HFF-Myc (cell line): ENCODE data around the gene MARS1.

Experiments used
- DNase-seq: peaks from one replicate; pipeline ENCODE4 v3.0.0-alpha.2; 2011; ENCODE audit warnings: low read depth; ENCODE audit errors: extremely low read depth
- H3K4me3 ChIP-seq: replicated peaks from 2 replicates; pipeline ENCODE4 v1.5.1; 2011; ENCODE audit warnings: low read depth, mild to moderate bottlenecking, control low read depth, low read length
- TF ChIP-seq, protein P1 (sequence below): IDR thresholded peaks from 2 replicates; pipeline ENCODE4 v1.5.1; 2012; ENCODE audit warnings: mild to moderate bottlenecking, low read depth, low read length, control low read depth; ENCODE audit errors: missing control alignments

Gene MARS1

DNA sequence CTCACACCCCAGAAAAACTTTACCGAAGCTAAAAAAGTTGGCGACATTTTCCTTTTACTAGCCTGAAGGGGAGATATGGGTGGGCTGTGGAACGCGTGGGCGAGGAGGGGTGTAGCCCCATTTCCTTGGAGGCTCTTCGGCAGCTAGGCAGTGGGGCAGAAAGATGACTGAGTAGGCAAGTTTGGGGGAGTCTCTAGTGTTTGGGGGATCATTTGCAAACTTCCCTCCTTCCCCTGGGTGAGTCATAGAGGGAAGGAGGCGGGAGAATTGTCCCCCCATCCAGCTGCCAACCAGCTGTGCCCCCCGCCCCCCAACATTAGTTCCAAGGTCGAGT, 26.0 kb upstream of the MARS1 start:
- no peak for DNase-seq
- TF ChIP-seq, protein P1, sequence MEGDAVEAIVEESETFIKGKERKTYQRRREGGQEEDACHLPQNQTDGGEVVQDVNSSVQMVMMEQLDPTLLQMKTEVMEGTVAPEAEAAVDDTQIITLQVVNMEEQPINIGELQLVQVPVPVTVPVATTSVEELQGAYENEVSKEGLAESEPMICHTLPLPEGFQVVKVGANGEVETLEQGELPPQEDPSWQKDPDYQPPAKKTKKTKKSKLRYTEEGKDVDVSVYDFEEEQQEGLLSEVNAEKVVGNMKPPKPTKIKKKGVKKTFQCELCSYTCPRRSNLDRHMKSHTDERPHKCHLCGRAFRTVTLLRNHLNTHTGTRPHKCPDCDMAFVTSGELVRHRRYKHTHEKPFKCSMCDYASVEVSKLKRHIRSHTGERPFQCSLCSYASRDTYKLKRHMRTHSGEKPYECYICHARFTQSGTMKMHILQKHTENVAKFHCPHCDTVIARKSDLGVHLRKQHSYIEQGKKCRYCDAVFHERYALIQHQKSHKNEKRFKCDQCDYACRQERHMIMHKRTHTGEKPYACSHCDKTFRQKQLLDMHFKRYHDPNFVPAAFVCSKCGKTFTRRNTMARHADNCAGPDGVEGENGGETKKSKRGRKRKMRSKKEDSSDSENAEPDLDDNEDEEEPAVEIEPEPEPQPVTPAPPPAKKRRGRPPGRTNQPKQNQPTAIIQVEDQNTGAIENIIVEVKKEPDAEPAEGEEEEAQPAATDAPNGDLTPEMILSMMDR: no peak
- peak overlapping the region; percentile 58 for H3K4me3 ChIP-seq

DNA sequence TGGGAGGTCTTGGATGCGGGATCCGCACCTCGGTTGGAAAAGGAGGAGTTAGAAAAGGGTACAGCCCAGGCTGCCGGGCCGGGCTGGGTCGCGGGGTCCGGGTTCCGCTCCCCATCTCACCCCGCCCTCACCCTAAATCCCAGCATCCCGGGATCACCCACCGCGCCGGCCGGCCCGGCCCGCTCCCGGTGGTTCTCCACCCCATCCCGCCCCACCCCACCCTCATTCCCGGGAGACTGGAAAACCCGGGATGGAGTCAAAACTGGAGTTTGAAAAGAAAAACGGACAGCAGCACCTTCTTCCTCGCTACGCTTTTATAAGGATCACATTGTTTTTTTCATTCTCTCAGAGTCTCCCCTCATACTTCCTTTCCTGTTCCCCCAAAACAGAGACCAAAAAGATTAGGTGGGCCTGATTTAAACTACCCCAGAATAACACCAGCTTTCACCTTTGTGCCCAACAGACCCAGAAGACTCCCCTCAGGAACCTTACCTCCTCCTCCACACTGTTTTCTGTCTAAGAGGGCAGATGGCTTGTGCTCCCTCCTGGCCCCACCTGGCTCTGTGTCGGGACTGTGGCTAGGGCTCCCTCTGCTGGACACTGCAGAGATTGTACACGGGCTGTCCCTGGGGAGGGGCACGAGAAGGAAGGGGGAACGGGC, 25.5 kb upstream of the MARS1 start:
- peak; percentile 85 for DNase-seq
- H3K4me3 ChIP-seq: peak overlapping the region; percentile 58
- TF ChIP-seq, protein P1: peak; percentile 99

DNA sequence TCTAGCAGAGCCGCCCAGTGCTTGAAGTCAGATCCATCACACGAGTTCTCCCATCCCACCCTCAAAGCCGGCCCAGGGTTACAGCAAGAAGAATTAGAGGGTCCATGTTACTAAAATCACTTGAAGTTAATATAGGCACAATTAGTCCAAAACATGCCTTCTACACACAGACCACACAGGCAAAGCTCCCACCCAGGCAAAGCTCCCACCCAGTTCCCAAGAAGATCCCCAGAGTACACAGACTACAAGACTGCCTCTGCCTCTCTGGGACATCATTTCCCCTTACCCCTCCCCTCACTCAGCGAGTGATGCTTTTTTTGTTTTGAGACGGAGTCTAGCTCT, 25.0 kb upstream of the MARS1 start:
- DNase-seq: no peak
- H3K4me3 ChIP-seq: no peak overlapping the region
- TF ChIP-seq, protein P1: no peak

DNA sequence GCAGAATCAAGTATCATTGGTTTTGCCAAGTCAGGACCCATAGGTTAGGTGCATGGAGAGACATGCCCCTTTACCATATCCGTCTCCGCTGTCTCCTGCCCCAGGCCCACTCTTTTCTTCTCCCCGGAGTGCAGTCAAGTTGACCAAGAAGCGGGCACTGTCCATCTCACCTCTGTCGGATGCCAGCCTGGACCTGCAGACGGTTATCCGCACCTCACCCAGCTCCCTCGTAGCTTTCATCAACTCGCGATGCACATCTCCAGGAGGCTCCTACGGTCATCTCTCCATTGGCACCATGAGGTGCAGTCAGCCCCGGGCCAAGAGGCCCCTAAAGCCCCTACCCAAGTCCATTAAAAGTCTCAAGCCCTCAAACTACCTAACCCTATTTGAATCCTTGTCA, 23.3 kb upstream of the MARS1 start:
- TF ChIP-seq, protein P1: no peak
- no peak for DNase-seq

DNA sequence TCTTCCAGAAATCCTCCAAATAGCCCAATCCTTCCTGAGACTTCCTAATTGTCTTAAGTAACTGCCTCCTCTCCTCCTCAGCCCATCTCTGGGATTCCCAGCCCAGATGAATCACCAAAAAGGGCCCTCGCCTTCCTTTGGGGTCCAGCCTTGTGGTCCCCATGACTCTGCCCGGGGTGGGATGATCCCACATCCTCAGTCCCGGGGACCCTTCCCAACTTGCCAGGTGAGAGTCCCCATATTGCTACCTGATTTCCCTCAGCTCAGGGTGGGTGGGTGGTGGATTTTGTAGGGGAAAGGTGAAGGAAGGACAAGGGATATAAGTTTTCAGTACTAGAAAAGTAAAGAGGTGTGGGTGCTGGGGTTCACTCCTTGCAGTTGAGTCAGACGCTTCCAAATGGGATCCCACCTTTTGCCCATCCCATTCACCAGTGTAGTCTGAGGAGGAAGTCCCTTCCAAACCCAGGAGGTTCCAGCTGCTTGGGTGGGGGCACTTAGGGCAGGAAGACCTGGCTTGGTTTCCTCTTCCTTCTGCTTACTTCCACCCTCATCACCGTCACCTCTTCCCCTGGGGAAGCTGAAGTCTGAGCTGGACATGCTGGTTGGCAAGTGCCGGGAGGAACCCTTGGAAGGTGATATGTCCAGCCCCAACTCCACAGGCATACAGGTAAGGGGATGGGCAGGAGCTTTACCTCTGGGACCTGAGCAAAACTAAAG, 22.7 kb upstream of the MARS1 start:
- TF ChIP-seq, protein P1: no peak
- H3K4me3 ChIP-seq: no peak overlapping the region
- no peak for DNase-seq

More for the DNA sequence above, 23.3 kb upstream of the MARS1 start:
- H3K4me3 ChIP-seq: no peak overlapping the region

DNA sequence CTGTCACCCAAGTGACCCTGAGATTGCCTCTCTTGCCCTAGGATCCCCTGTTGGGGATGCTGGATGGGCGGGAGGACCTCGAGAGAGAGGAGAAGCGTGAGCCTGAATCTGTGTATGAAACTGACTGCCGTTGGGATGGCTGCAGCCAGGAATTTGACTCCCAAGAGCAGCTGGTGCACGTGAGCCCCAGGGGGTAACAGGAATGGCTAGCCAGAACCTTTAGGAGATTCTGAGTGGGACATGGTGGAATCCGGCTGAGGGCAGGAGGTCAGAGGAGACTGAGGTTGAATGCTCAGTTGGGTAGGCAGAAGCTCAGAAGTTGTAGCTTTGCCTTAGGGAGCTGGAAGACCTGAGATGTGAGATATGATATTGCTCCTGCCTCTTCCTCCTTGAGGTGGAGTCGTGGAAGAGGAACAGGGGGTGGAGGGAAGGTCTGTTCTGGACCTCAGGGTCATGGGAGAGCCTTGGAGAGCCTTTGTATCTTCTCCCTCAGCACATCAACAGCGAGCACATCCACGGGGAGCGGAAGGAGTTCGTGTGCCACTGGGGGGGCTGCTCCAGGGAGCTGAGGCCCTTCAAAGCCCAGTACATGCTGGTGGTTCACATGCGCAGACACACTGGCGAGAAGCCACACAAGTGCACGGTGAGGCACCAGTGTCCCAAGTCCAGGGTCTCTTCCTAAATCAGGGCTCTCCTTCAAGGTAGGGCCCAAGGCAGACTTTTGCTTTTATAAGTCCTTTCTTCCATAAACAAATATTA, 21.9 kb upstream of the MARS1 start:
- H3K4me3 ChIP-seq: no peak overlapping the region
- TF ChIP-seq, protein P1: no peak
- no peak for DNase-seq
